Measurements from ENCODE around the gene POLR1E. TPM values are rescaled to one million over a fixed set of nuclear protein-coding genes. Genes with fewer than 3 reads are reported as not detected.
A peak's percentile ranks its signal among the peaks of the same experiment; 100 is the strongest.

POLR1E gene
- total RNA-seq, 1 donor from 2014 or later, result 40.4 TPM

DNA sequence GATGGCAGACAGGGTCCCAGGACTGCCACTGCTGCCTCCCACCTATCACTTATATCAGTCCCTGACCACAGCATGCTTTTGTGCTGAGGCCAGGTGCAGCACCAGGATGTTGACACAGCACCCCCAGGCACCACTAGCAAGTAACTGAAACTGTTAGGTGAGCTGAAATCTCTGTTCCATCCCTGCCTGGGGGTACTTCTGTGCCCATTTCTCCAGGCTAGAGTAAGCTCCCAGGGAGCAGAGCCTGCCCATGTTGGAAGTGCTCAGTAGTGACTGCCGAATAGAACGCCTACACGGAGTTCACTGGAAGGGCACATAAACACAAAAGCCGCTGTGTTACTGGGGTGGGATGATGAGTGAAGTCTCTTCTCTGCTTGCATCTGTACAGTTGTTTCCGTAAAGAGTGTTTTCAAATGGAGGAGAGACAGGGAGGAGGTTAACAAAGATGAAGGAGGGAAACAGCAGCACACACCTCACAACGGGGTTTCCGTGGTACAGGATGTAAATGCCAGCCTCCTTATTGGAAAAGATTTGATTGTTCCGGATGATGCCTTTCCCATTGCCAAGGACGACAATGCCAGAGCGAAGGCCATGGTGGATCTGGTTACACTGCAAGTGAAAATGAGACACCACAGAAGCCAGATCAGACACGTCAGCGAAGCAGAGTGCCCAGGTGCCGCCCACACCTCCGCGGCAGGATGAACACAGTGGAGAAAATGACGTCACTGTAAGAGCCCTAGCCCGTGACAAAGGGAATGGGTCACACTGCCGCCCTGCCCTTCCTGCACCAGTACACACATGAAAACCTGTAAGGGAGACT is 43.1 kb downstream of the POLR1E start:
- DNase-seq (ENCODE audit: low spot score in 2 of 2) (peak in 1 of 2 donors; percentile 15), FAIRE-seq (no peak)

DNA sequence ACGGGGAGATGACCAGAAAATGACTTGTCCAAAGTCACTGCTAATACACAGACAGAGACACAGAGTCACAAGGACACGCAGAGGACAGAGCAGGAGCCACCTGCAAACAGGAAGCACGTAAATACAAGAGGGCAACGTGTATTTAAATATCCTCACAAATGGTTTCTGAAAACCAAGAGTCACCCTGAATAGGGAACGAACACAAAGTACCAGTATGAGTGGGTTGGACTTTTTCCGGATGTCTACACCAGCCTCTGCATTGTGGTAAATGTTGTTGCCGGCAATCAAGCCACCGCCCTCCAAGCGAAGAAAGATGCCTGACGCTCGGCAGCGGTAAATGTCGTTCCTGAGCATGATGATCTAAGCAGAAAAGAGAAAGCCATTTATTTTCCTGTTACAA is 46.0 kb downstream of the POLR1E start:
- DNase-seq (ENCODE audit: low spot score in 2 of 2) (no peak), FAIRE-seq (no peak)

DNA sequence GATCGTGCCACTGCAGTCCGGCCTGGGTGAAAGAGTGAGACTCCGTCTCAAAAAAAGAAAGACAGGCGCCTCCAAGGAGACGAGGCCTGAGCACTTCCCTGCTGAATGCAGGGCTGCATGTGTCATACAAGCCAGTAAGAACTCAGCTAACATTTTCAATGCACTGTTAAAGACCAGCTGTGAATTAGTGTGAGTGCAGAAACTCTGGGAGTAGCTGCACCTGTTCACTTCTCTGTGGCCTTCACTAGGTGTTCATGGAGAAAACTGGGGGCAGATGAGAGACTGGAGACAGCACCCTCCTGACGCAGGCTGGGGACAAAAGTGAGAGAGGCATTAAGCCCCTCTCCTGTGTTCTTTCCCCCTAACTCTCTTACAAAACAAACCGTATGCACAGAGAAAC is 48.7 kb downstream of the POLR1E start:
- DNase-seq (ENCODE audit: low spot score in 2 of 2), result no peak
- FAIRE-seq, result no peak

DNA sequence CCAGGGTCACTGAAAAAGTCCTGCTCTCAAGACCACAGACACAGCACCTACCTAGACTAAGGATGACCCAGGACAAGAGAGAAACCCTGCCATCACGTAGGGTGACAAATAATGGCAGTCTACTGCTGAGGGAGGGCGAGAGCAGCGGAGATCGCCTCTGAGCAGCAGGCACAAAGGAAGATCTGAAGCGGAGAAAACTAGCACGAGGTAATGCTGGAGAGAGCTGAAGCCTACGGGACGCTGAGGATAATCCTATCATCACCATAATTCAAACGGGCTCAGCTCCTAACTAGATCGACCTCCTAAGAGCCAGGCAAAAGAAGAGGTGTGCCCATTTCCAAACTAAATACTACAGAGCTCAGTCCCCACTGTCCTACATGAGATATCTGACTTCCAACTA is 49.2 kb downstream of the POLR1E start:
- no peak for FAIRE-seq
- no peak for DNase-seq (ENCODE audit: low spot score in 2 of 2)

DNA sequence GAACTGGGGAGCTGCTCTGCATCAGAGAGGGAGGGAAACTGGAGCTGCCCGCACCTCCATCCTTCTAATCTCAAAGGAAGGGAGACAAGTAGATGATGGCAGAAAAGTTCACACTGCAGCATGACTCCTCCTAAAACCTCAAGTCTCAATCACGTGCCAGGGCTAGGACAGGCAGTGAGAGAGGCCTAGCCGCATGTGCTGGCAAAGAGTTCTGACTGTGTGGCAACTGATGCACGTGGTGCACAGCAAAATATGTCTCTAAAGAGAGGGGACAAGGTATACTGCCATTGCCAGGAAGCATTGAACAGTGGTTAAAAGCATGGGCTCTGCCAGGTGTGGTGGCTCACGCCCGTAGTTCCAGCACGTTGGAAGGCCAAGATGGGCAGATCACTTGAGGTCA is 52.4 kb downstream of the POLR1E start:
- DNase-seq (ENCODE audit: low spot score in 2 of 2) (no peak), FAIRE-seq (no peak)

DNA sequence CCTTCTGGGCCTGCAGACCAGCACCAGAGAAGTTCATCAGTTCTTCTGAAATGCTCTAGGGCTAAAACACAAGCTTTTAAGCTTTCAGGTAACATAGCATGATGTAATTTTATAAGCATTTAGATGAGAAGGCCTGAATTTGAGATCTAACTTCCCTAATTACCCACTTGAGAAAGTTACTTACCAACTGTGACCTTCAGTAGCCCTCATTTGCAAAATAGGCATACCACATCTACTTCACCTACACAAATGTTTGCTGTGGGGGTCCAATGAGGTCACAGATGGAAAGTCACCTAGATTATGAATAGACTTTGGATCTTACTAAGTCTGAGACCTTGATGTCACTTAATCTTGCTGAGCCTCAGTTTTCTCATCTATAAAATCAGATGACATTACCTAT is 53.9 kb downstream of the POLR1E start:
- no peak for DNase-seq (ENCODE audit: low spot score in 2 of 2)
- no peak for FAIRE-seq

DNA sequence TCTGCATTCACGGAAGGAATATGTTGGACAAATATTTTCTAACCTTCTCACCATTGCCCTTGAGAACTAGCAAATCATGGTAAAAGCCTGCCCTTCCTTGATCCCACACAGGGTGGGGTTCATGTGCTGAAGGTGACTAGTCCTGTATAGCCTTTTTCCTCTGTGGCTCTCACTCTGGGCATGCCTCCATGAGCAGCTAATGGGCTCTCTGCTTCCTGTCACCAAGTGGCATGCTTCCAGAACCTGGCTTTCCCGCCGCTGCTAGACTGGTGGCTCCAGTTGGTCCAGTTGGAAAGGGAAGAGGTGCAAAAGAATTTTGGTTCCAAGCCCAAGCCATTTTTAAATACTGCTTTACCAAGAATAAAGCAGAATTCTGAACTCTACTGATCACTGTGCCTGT is 54.9 kb downstream of the POLR1E start:
- FAIRE-seq, result no peak

DNA sequence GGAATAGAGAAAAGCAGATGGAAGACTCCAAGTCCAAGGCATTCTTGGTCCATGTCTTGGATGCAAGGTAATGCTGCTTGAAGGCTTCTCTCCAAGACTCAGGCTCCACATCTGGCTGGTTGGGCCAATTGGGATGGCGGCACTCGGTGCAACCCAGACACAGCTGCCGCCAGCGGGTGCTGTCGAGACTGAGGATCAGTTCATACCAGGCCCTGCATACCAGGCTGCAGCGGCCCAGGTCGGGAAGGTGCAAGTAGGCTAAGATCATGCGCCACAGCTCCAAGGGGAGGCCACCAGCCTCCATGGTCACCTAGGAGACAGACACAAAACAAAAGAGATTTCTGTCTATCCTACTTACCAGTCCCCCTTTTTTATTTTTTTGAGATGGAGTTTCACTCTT is 55.7 kb downstream of the POLR1E start:
- FAIRE-seq (no peak), DNase-seq (ENCODE audit: low spot score in 2 of 2) (no peak)

More for the DNA sequence above, 54.9 kb downstream of the POLR1E start:
- DNase-seq (ENCODE audit: low spot score in 2 of 2), result no peak

DNA sequence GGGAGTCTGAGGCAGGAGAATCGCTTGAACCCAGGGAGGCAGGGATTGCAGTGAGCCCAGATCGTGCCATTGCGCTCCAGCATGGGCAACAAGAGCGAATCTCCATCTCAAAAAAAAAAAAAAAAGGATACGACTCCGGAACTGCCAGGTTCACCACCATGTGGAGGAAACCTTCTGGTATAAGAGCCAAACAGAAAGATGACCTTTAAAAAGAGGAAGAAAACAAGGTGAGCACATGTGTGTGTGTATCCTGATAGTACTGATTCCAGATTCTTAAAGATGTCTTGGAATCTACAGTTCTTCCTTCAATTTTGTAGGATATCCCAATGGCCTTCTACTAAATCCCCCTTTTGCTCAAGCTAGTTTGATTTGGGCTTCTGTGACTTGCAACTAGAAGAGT is 56.7 kb downstream of the POLR1E start:
- DNase-seq (ENCODE audit: low spot score in 2 of 2) (no peak), FAIRE-seq (no peak)

DNA sequence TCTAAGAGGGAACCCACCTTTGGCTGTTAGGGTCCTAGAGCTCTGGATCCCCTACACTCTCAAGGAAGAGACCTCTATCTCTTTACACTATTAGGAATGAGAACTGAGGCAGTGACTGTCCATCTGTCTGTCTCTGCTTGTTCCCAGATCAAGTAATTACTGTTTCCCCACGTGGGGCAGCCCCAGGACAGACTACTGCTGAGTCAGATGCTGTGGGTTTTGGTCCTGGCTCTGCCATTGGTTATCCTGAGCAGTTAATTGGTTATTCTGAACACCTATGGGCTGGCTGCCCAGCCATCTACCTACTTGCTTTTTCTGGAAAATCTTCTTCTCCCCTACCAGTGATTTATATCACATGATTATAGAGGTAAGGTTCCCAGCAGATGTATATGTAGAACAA is 57.1 kb downstream of the POLR1E start:
- FAIRE-seq (no peak), DNase-seq (ENCODE audit: low spot score in 2 of 2) (no peak)

DNA sequence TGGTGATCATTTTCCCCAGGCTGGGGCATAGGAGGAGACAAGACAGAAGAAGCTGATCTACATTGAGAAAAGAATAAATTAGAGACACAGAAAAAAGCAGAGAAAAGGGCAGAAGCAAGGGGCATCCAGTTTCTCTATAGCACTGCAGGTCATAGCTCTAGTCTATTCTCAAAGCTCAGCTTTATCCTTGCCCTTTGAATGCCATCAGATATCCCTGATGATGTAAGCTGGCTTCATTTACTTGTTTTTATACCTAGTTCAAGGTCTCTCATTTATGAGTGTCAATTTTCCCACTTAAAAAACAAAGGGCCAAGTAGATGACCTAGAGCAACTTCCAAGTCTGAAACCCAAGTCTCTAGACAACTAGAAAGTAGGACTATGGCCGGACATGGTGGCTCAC is 57.7 kb downstream of the POLR1E start:
- no peak for FAIRE-seq

DNA sequence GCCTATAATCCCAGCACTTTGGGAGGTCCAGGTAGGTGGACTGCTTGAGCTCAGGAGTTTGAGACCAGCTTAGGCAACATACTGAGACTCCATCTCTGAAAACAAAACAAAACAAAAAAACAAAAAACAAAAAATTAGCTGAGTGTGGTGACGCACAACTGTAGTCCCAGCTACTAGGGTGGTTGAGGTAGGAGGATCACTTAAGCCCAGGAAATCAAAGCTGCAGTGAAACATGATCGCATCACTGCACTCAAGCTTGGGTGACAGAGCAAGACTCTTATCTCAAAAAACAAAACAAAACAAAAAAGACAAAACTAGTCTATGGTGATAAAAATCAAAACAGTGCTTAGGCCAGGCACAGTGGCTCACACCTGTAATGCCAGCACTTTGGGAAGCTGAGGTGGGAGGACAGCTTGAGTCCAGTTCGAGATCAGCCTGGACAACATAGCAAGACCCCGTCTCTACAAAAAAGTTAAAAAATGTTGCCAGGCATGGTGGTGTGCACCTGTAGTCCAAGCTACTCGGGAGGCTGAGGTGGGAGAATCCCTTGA is 61.7 kb downstream of the POLR1E start:
- FAIRE-seq, result no peak
- no peak for DNase-seq (ENCODE audit: low spot score in 2 of 2)

More for the DNA sequence above, 57.7 kb downstream of the POLR1E start:
- DNase-seq (ENCODE audit: low spot score in 2 of 2), result no peak

DNA sequence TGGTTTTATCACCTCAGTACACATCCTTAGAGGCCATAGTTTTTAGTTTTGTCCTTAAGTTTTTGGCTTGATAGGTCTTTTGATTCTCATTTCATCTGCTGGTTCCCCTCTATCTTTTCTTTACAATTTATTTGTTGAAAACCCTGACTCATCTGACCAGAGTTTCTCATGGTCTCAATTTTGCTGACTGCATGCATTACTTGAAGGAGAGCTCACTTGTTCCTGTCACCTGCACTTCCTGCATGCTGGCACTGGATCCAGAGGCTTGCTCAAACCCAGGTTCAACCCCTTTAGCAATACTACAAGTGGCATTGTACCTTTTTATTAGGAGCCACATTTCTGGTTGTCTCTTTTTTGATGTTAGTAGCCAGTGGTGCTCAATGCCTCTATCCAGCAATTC is 63.8 kb downstream of the POLR1E start:
- no peak for FAIRE-seq
- DNase-seq (ENCODE audit: low spot score in 2 of 2), result no peak

DNA sequence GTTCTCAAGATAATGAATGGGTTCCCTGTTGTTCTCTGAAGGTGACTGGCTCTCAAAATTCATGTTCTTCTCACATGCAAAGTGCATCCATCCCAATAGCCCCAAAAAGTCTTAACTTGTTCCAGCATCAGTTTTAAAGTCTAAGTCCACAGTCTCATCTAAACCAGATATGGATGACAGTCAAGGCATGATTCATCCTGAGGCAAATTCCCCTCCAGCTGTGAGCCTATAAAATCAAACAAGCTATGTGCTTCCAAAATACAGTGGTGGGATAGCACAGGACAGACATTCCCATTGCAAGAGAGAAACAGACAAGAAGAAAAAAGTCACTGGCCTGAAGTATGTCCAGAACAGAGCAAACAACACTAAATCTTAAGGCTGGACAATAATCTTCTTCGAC is 65.0 kb downstream of the POLR1E start:
- DNase-seq (ENCODE audit: low spot score in 2 of 2) (no peak), FAIRE-seq (no peak)

DNA sequence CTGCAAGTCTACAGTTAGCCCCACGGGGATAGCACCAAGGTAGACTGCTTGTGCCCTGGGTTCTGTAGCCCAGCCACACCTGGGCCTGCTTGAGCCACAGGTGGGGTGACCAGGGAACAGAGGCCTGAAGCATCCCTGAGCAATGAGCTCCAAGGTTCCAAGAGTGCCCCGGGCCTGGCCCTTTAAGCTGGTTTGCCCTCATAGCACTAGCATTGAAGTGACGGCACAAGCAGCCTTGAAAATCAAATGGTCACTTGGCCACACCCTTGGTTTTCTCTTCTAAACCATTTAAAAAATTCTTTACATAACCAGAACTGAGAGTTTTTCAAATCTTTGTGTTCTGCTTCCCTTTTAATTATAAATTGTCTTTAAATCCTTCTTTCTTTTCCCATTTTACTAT is 65.7 kb downstream of the POLR1E start:
- DNase-seq (ENCODE audit: low spot score in 2 of 2) (no peak), FAIRE-seq (no peak)

DNA sequence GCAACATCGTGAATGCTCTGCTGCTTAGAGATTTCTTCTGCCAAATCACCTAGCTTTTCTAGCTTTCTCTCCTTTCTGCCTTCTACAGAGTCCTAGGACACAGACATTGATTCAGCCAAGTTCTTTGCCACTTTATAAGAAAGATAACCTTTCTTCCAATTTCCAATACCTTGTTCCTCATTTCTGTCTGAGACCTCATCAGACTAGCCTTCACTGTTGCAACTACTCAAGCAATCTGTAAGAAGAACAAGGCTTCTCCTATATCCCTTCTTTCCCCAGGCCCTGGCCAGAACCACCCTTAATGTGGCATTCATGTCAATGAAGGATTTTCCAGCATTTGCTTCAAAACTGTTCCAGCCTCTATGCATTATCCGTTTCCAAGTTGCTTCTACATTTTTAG is 66.1 kb downstream of the POLR1E start:
- no peak for FAIRE-seq
- DNase-seq (ENCODE audit: low spot score in 2 of 2), result no peak

Other genes starting within 250 kb of the POLR1E start
- gene GRHPR, start 63.3 kb upstream of the POLR1E start, total RNA-seq, result 48.1 TPM
- 20.4 TPM for gene ZBTB5, start 20.5 kb upstream of the POLR1E start, total RNA-seq
- gene FBXO10, start 90.4 kb downstream of the POLR1E start, total RNA-seq, result 8.6 TPM
- gene TOMM5, start 106.6 kb downstream of the POLR1E start, total RNA-seq, result 75.0 TPM
- 0.41 TPM for gene FRMPD1, start 165.0 kb downstream of the POLR1E start, total RNA-seq

All from frontal cortex (tissue), 4 donors.